ENCODE results near the gene SRCIN1.

Gene SRCIN1

DNA sequence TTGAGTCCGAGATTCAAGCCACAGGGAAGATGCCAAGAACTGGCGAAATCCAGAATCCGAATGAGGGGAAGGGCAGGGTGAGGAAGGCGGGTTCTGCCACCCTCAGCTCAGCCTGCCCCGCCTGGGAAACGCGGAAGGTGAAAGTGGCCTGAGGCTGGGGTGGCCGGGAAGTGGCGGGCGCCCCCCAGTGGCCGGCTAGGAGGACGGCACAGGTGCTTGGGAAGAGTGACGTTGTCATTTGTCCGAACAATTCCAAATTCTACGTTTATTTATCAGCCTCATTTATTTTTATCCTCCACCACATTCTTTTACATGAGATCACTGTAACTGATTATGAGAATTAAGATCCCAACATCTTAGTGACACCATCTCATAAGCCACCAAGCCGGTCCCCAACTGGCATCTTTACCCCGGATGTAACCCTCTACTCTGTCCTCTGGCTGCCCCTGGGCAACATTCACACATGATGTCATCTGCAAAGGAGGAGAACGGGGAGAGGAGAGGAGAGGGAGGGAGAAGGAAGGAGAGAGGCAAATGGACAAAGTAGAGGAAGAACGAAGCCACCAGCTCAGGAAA is 21.3 kb downstream of the SRCIN1 start:
- peak overlapping the region; percentile 55 for H3K27ac ChIP-seq
- no peak for TF ChIP-seq ZFX (IDR thresholded peaks at IDR 0.05; ENCODE audit: borderline replicate concordance)
- TF ChIP-seq, protein P1, sequence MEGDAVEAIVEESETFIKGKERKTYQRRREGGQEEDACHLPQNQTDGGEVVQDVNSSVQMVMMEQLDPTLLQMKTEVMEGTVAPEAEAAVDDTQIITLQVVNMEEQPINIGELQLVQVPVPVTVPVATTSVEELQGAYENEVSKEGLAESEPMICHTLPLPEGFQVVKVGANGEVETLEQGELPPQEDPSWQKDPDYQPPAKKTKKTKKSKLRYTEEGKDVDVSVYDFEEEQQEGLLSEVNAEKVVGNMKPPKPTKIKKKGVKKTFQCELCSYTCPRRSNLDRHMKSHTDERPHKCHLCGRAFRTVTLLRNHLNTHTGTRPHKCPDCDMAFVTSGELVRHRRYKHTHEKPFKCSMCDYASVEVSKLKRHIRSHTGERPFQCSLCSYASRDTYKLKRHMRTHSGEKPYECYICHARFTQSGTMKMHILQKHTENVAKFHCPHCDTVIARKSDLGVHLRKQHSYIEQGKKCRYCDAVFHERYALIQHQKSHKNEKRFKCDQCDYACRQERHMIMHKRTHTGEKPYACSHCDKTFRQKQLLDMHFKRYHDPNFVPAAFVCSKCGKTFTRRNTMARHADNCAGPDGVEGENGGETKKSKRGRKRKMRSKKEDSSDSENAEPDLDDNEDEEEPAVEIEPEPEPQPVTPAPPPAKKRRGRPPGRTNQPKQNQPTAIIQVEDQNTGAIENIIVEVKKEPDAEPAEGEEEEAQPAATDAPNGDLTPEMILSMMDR (IDR thresholded peaks at IDR 0.05), result peak; percentile 99

DNA sequence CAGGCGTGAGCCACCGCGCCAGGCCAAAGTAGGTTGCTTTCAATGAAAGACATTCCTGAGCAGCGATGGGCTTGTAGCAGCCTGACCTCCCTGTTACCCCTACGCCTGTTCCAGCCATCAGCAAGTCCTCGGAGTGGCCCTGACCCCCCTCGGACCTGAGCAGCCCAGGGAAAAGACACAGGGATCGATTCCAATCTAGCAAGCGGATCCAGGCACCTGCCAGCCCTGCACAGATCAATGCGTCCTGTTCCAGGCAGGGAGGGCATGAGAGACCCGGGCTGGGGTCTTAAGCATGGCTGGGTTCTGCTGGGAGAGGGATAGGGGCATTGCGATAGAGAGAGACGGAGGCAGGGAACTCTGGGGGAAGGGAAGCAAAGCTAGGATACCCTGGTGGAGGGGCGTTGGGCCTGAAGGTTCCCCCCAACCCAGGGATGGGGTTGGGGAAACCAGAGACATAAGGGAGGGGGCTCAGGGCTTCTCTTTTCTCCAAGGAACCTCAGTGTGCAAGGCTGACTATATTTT is 21.9 kb downstream of the SRCIN1 start:
- TF ChIP-seq, protein P1 (IDR thresholded peaks at IDR 0.05), result no peak
- TF ChIP-seq ZFX (IDR thresholded peaks at IDR 0.05; ENCODE audit: borderline replicate concordance), result no peak
- H3K27ac ChIP-seq, result no peak overlapping the region

DNA sequence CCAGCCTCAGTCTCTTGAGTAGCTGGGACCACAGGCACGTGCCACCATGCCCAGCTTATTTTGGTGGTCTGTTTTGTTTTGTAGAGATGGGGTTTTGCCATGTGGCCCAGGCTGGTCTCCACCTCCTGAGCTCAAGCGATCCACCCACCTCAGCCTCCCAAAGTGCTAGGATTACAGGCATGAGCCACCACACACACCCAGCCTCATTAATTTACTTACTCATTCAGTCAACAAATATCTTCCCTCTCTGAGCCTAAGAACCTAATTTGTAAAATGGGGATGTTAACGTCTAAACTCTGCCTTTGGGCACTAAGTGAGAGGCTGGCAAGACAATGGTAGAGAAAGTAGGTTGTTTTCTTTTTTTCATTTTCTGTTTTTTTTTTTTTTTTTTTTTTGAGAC is 22.6 kb downstream of the SRCIN1 start:
- TF ChIP-seq, protein P1 (IDR thresholded peaks at IDR 0.05), result no peak
- no peak for TF ChIP-seq ZFX (IDR thresholded peaks at IDR 0.05; ENCODE audit: borderline replicate concordance)
- H3K27ac ChIP-seq, result no peak overlapping the region

DNA sequence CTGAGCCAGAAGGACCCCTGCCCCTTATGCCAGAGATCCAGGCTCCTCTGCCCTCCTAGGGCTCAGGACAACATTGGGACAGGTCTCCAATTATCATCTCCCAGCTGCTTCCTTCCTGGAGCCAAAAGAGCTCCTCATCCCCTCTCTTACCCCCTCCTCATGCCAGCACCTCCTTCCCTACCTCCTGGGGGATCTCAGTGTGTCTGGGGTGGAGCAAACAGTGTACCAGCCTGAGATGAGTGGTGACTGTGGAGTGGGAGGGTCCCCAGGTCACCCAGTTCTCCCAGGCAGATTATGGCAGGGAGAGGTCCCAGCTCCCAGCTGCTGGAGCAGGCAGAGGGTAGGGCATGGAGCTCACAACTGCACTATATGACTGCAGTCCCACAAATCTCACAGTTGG is 23.7 kb downstream of the SRCIN1 start:
- TF ChIP-seq, protein P1 (IDR thresholded peaks at IDR 0.05), result no peak
- no peak for TF ChIP-seq ZFX (IDR thresholded peaks at IDR 0.05; ENCODE audit: borderline replicate concordance)
- H3K27ac ChIP-seq, result no peak overlapping the region

DNA sequence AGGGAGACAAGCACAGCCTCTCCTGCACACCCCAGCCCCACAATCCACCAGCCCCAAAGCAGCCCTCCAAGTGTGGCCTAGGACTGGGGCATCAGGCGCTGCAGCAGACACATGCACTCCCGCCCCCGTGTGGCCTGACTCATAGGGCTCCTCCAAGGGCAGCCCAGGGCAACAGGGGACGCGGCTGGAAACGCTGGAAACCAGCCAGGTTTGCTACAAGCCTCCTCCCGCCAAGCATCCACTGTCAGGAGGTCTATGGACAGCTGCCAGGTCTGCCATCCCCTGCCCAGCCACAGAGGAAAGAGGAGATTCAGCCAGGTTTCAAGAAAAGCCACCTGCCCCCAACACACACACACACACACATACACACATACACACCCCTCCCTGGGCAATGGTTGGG is 25.8 kb downstream of the SRCIN1 start:
- TF ChIP-seq, protein P1 (IDR thresholded peaks at IDR 0.05), result no peak
- TF ChIP-seq ZFX (IDR thresholded peaks at IDR 0.05; ENCODE audit: borderline replicate concordance), result no peak
- no peak overlapping the region for H3K27ac ChIP-seq

DNA sequence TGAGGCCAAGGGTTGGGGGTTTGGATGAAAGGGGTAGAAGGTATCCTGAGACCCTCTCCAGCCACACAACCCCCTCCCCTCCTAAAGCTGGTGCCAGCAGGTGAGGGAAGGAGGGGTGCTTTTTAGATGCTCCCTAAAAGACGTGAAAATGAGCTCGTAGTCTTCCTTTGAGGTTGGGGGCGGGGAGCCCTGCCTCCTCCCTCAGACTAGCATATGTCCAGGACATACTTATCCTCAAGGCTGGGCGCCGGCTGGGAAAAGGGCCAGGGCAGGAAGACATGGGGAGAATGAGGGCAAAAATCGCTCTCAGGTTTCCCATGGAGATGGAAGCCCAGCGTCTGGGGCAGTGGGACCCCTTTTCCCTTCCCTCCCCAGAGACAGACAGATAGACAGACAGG is 26.7 kb downstream of the SRCIN1 start:
- H3K27ac ChIP-seq, result no peak overlapping the region
- no peak for TF ChIP-seq ZFX (IDR thresholded peaks at IDR 0.05; ENCODE audit: borderline replicate concordance)
- TF ChIP-seq, protein P1 (IDR thresholded peaks at IDR 0.05), result no peak

DNA sequence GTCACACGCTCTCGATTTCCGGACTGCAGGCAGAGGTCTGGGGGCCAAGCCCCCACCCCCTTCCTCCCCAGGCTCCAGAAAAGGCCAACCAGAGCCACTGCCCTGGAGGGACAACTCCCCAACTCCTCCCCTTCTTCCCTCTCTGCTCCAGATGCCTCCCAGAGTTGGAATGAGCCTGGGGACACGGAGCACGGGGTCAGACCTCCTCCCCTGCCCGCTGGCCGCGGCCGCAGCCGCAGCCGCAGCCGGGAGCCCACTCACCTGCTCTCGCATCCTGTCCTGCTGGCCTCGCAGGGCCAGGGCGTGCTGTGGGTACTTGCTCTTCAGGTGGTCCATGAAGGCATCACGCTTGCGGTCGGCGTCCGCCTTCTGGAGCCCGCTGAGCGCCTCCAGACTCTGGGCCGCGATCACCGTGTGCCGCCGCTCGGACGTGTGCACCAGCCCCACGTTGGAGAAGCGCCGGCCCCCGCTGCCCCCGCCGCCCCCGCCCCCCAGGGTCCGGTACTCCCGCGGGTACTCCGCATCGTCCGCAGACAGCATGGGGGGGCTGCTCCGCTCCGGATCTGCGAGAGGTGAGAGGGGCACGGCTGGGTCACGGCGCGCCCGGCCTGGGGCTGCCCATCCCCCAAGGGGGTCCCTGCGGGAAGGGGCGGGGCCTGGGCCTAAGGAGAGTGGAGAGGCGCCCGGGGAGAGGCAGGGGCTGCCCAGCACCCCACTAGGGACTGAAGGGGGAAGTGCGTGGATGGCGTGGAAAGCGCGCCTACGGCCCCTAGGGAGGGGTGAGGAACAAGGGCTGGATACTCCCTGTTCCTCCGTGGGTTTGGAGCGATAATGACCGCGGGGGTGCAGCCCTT is 27.3 kb downstream of the SRCIN1 start:
- no peak overlapping the region for H3K27ac ChIP-seq
- no peak for TF ChIP-seq ZFX (IDR thresholded peaks at IDR 0.05; ENCODE audit: borderline replicate concordance)
- TF ChIP-seq, protein P1 (IDR thresholded peaks at IDR 0.05), result no peak

Data from 22Rv1 (cell line).